Effector CD8-positive, alpha-beta T cell (primary cell): ENCODE data around the gene IL20RB.
"Not testable (repeated sequence)": the region's sequence is repeated elsewhere in the genome, so short reads cannot be mapped to it uniquely, and the experiment has no call there.

Experiments
- DNase-seq: peaks from one replicate; lab custom pipeline; 2025; lab: John Stamatoyannopoulos, UW

IL20RB gene

GRCh38 chr3:136984837-136985236 lies 27.1 kb downstream of the IL20RB start:
- no peak for DNase-seq

GRCh38 chr3:136987398-136987980 lies 29.7 kb downstream of the IL20RB start:
- DNase-seq = not testable (repeated sequence)

GRCh38 chr3:136988651-136989050 lies 30.9 kb downstream of the IL20RB start:
- no peak for DNase-seq

- no peak for DNase-seq
Observed at GRCh38 chr3:136989781-136990524, 32.2 kb downstream of the IL20RB start.

- DNase-seq = no peak
Observed at GRCh38 chr3:136990826-136991225, 33.0 kb downstream of the IL20RB start.

GRCh38 chr3:136992115-136992514 lies 34.3 kb downstream of the IL20RB start:
- no peak for DNase-seq

- no peak for DNase-seq
Observed at GRCh38 chr3:136994772-136995516, 37.2 kb downstream of the IL20RB start.

GRCh38 chr3:136995652-136996051 lies 37.9 kb downstream of the IL20RB start:
- no peak for DNase-seq

GRCh38 chr3:137000039-137000438 lies 42.3 kb downstream of the IL20RB start:
- DNase-seq = no peak

- DNase-seq = not testable (repeated sequence)
Observed at GRCh38 chr3:137007376-137007775, 49.6 kb downstream of the IL20RB start.

- DNase-seq = no peak
Observed at GRCh38 chr3:137008131-137008530, 50.3 kb downstream of the IL20RB start.

GRCh38 chr3:137008976-137009375 lies 51.2 kb downstream of the IL20RB start:
- DNase-seq = no peak

- no peak for DNase-seq
Observed at GRCh38 chr3:137010137-137010536, 52.4 kb downstream of the IL20RB start.

GRCh38 chr3:137011153-137011552 lies 53.4 kb downstream of the IL20RB start:
- no peak for DNase-seq

- DNase-seq = no peak
Observed at GRCh38 chr3:137012097-137012501, 54.3 kb downstream of the IL20RB start.

- DNase-seq = peak; percentile 80
Observed at GRCh38 chr3:137013951-137014688, 56.3 kb downstream of the IL20RB start.

GRCh38 chr3:137017316-137017715 lies 59.5 kb downstream of the IL20RB start:
- not testable (repeated sequence) for DNase-seq

- DNase-seq = no peak
Observed at GRCh38 chr3:137020315-137020714, 62.5 kb downstream of the IL20RB start.

- DNase-seq = no peak
Observed at GRCh38 chr3:137020888-137021287, 63.1 kb downstream of the IL20RB start.

GRCh38 chr3:137024348-137024747 lies 66.6 kb downstream of the IL20RB start:
- DNase-seq = no peak

GRCh38 chr3:137026701-137027100 lies 68.9 kb downstream of the IL20RB start:
- no peak for DNase-seq

- DNase-seq = peak; percentile 56
Observed at GRCh38 chr3:137032465-137033120, 74.8 kb downstream of the IL20RB start.
